Thoracic aorta (tissue), 2 donors: ENCODE results near the gene LITAF. TPM values are rescaled to one million over a fixed set of nuclear protein-coding genes. Genes with fewer than 3 reads are reported as not detected.

ENCODE experiments used
- ATAC-seq: fragments of 150-250 bp; one replicate; pipeline ENCODE4 v1.8.0; 2017; ENCODE audit warnings: low read depth; ENCODE audit not compliant: insufficient number of reproducible peaks, low FRiP score
- DNase-seq: peaks from one replicate; pipeline ENCODE4 v3.0.0-alpha.2; 2020; ENCODE audit warnings: low spot score
- H3K27ac ChIP-seq, 2 donors: fragments of 200-600 bp; sonication (generic); 1 replicate in 1 of 2; 2 replicates in 1 of 2; pipeline ENCODE4 v1.5.1; 2016; ENCODE audit warnings: mild to moderate bottlenecking in 2 of 2, moderate library complexity in 2 of 2
- H3K27me3 ChIP-seq: fragments of 200-600 bp; sonication (generic); replicated peaks from 2 replicates; pipeline ENCODE4 v1.6.0; 2016; ENCODE audit warnings: mild to moderate bottlenecking; ENCODE audit not compliant: insufficient read depth
- H3K36me3 ChIP-seq: fragments of 200-600 bp; sonication (generic); one replicate; pipeline ENCODE4 v1.5.1; 2016
- H3K4me1 ChIP-seq, 2 donors: fragments of 200-600 bp; sonication (generic); 1 replicate in 1 of 2; 2 replicates in 1 of 2; pipeline versions ENCODE4 v1.5.1 to v1.6.0; 2016; ENCODE audit warnings: low read depth in 2 of 2, mild to moderate bottlenecking in 1 of 2; ENCODE audit not compliant: control insufficient read depth in 1 of 2
- H3K4me3 ChIP-seq: fragments of 200-600 bp; sonication (generic); 2 replicates; pipeline ENCODE4 v1.5.1; 2016; ENCODE audit warnings: mild to moderate bottlenecking
- H3K9me3 ChIP-seq: fragments of 200-600 bp; sonication (generic); 2 replicates; pipeline ENCODE4 v1.5.1; 2016
- CTCF ChIP-seq: fragments of 200-600 bp; sonication (generic); IDR thresholded peaks from one replicate; pipeline ENCODE4 v1.5.1; 2019; ENCODE audit warnings: antibody characterized with exemption
- total RNA-seq, 2 donors: library from RNA; depleted of rRNA; stranded (reverse); fragments of >200 nt; gene quantifications; one replicate each; pipeline versions ENCODE4 v1.1.0 to v1.2.3, GENCODE V29; 2016

LITAF gene
- total RNA-seq, 2 donors from 2014 or later: 124 to 146 TPM

GRCh38 chr16:11503566-11503965 lies 83.2 kb downstream of the LITAF start:
- no peak for TF ChIP-seq CTCF
- Histone ChIP-seq H3K9me3 (no peaks in the 10 kb centered on the region), H3K4me3 (no peak overlapping the region), H3K27me3 (no peaks in the 10 kb centered on the region), H3K27ac (peak overlapping the region in 1 of 2 donors; percentile 5), H3K4me1 (peaks cover 7 to 18% of the 10 kb centered on the region in 2 donors), H3K36me3 (no peaks in the 10 kb centered on the region)
- no peak for ATAC-seq
- DNase-seq: no peak

- Histone ChIP-seq H3K9me3 (no peaks in the 10 kb centered on the region), H3K27me3 (no peaks in the 10 kb centered on the region), H3K4me1 (peaks cover 16 to 28% of the 10 kb centered on the region in 2 donors), H3K27ac (no peak overlapping the region), H3K4me3 (no peak overlapping the region), H3K36me3 (no peaks in the 10 kb centered on the region)
- ATAC-seq: no peak
- no peak for TF ChIP-seq CTCF
- no peak for DNase-seq
Observed at GRCh38 chr16:11502239-11502638, 84.5 kb downstream of the LITAF start.

- no peaks in the 10 kb centered on the region for H3K9me3 ChIP-seq
- no peak for DNase-seq
- no peak overlapping the region for H3K27ac ChIP-seq
- peaks cover 20 to 34% of the 10 kb centered on the region in 2 donors for H3K4me1 ChIP-seq
- H3K36me3 ChIP-seq: no peaks in the 10 kb centered on the region
- no peaks in the 10 kb centered on the region for H3K27me3 ChIP-seq
- no peak for TF ChIP-seq CTCF
- no peak overlapping the region for H3K4me3 ChIP-seq
- no peak for ATAC-seq
Observed at GRCh38 chr16:11501632-11502031, 85.1 kb downstream of the LITAF start.

GRCh38 chr16:11500700-11501346 lies 85.9 kb downstream of the LITAF start:
- ATAC-seq: no peak
- no peak for TF ChIP-seq CTCF
- DNase-seq: no peak
- Histone ChIP-seq H3K27ac (no peak overlapping the region), H3K4me3 (no peak overlapping the region), H3K4me1 (peaks cover 22 to 42% of the 10 kb centered on the region in 2 donors), H3K36me3 (no peaks in the 10 kb centered on the region), H3K9me3 (no peaks in the 10 kb centered on the region), H3K27me3 (no peaks in the 10 kb centered on the region)

GRCh38 chr16:11499295-11500089 lies 87.2 kb downstream of the LITAF start:
- TF ChIP-seq CTCF: no peak
- no peak overlapping the region for H3K4me3 ChIP-seq
- ATAC-seq: no peak
- DNase-seq: no peak
- H3K27ac ChIP-seq: peak overlapping the region; percentile 79 to 81
- H3K27me3 ChIP-seq: no peaks in the 10 kb centered on the region
- H3K36me3 ChIP-seq: no peaks in the 10 kb centered on the region
- H3K4me1 ChIP-seq: peaks cover 30 to 55% of the 10 kb centered on the region in 2 donors
- H3K9me3 ChIP-seq: no peaks in the 10 kb centered on the region
